GM15510 (cell line): Measurements from ENCODE around the gene WASF1.

Source experiments
- POLR2A ChIP-seq: IDR thresholded peaks from 3 replicates; pipeline ENCODE4 v1.6.1; 2011; ENCODE audit warnings: borderline replicate concordance; ENCODE audit not compliant: insufficient read length; ENCODE audit errors: extremely low read depth

The WASF1 gene

GRCh38 chr6:110114004-110114403 is 65.5 kb downstream of the WASF1 start:
- no peak for TF ChIP-seq POLR2A

GRCh38 chr6:110105296-110105695 is 74.2 kb downstream of the WASF1 start:
- TF ChIP-seq POLR2A, result no peak

- TF ChIP-seq POLR2A, result no peak
Measured at GRCh38 chr6:110103260-110103659, 76.2 kb downstream of the WASF1 start.

- TF ChIP-seq POLR2A, result no peak
Measured at GRCh38 chr6:110102411-110102810, 77.1 kb downstream of the WASF1 start.

- TF ChIP-seq POLR2A, result no peak
Measured at GRCh38 chr6:110101885-110102284, 77.6 kb downstream of the WASF1 start.

- no peak for TF ChIP-seq POLR2A
Measured at GRCh38 chr6:110098511-110099116, 80.9 kb downstream of the WASF1 start.

GRCh38 chr6:110097443-110097842 is 82.0 kb downstream of the WASF1 start:
- no peak for TF ChIP-seq POLR2A

GRCh38 chr6:110095935-110096334 is 83.5 kb downstream of the WASF1 start:
- TF ChIP-seq POLR2A, result no peak

GRCh38 chr6:110095101-110095500 is 84.4 kb downstream of the WASF1 start:
- no peak for TF ChIP-seq POLR2A

- no peak for TF ChIP-seq POLR2A
Measured at GRCh38 chr6:110093981-110094380, 85.5 kb downstream of the WASF1 start.

GRCh38 chr6:110090876-110091275 is 88.6 kb downstream of the WASF1 start:
- TF ChIP-seq POLR2A, result no peak

GRCh38 chr6:110089323-110089722 is 90.1 kb downstream of the WASF1 start:
- TF ChIP-seq POLR2A, result no peak

GRCh38 chr6:110085285-110085684 is 94.2 kb downstream of the WASF1 start:
- no peak for TF ChIP-seq POLR2A

GRCh38 chr6:110083875-110084585 is 95.4 kb downstream of the WASF1 start:
- TF ChIP-seq POLR2A, result no peak

- no peak for TF ChIP-seq POLR2A
Measured at GRCh38 chr6:110075406-110075805, 104.1 kb downstream of the WASF1 start.

GRCh38 chr6:110068592-110068967 is 110.9 kb downstream of the WASF1 start:
- TF ChIP-seq POLR2A, result no peak

GRCh38 chr6:110067837-110068591 is 111.5 kb downstream of the WASF1 start:
- no peak for TF ChIP-seq POLR2A
